Small intestine (tissue), 7 donors: Measurements from ENCODE around the gene ACADL. TPM values are rescaled to one million over a fixed set of nuclear protein-coding genes. Genes with fewer than 3 reads are reported as not detected.
"Not testable (repeated sequence)": the region's sequence is repeated elsewhere in the genome, so short reads cannot be mapped to it uniquely, and the experiment has no call there.

Source experiments
- DNase-seq, 2 donors: peaks; one replicate each; pipeline versions ENCODE4 v3.0.0 to v3.0.0-alpha.2; 2013
- FAIRE-seq: peaks from 2 replicates; lab custom pipeline; 2012; peaks lifted over from hg19 to GRCh38; lab: Jason Lieb, UNC
- H3K27ac ChIP-seq, 3 donors: one replicate each; pipeline ENCODE4 v1.5.1; 2013; ENCODE audit warnings: low read length in 2 of 3, mild to moderate bottlenecking in 2 of 3, control low read depth in 1 of 3, inconsistent platforms in 1 of 3, low read depth in 1 of 3, moderate library complexity in 1 of 3
- H3K27me3 ChIP-seq, 3 donors: one replicate each; pipeline ENCODE4 v1.6.1; 2013; ENCODE audit warnings: low read length in 3 of 3, inconsistent platforms in 1 of 3; ENCODE audit not compliant: control insufficient read depth in 3 of 3, insufficient read depth in 3 of 3
- H3K36me3 ChIP-seq, 3 donors: one replicate each; pipeline ENCODE4 v1.6.1; 2013; ENCODE audit warnings: low read length in 3 of 3, inconsistent platforms in 1 of 3, low read depth in 1 of 3, mild to moderate bottlenecking in 1 of 3, moderate library complexity in 1 of 3; ENCODE audit not compliant: control insufficient read depth in 3 of 3, insufficient read depth in 2 of 3
- H3K4me1 ChIP-seq, 3 donors: one replicate each; pipeline ENCODE4 v1.6.1; 2013; ENCODE audit warnings: low read length in 2 of 3, inconsistent platforms in 1 of 3, low read depth in 1 of 3, mild to moderate bottlenecking in 1 of 3, moderate library complexity in 1 of 3; ENCODE audit not compliant: control insufficient read depth in 3 of 3, insufficient read depth in 2 of 3
- H3K4me3 ChIP-seq, 3 donors: one replicate each; pipeline ENCODE4 v1.5.1; 2013; ENCODE audit warnings: low read length in 3 of 3, control low read depth in 1 of 3, inconsistent platforms in 1 of 3, low read depth in 1 of 3, mild to moderate bottlenecking in 1 of 3, moderate library complexity in 1 of 3
- H3K9me3 ChIP-seq, 2 donors: one replicate each; pipeline ENCODE4 v1.6.1; 2013; ENCODE audit warnings: low read depth in 1 of 2, low read length in 1 of 2; ENCODE audit not compliant: control insufficient read depth in 2 of 2, insufficient read depth in 1 of 2
- WGBS, 3 donors: extraction: QIAGEN DNeasy Blood & Tissue Kit; methylation state at CpG; one replicate each; pipeline ENCODE4 v1.1.7; 2013; 5-methylcytosine and 5-hydroxymethylcytosine counted together
- polyA plus RNA-seq, 4 donors: library from polyadenylated mRNA; stranded (reverse) in 3 of 4; unstranded in 1 of 4; fragments of 200-250 nt in 3 of 4; fragments of 120-200 nt in 1 of 4; gene quantifications; one replicate each; pipeline versions ENCODE4 v1.2.1 to v1.2.3, GENCODE V29; 2013
- donor health status: healthy with polysubstance abuse.
- donor health status: control.
- donor health status: control.
- donor health status: Bipolar disorder and iron deficiency.
- donor health status: healthy.

The ACADL gene
- polyA plus RNA-seq, 4 donors, result 0.16 to 6.4 TPM; not detected in 2

DNA sequence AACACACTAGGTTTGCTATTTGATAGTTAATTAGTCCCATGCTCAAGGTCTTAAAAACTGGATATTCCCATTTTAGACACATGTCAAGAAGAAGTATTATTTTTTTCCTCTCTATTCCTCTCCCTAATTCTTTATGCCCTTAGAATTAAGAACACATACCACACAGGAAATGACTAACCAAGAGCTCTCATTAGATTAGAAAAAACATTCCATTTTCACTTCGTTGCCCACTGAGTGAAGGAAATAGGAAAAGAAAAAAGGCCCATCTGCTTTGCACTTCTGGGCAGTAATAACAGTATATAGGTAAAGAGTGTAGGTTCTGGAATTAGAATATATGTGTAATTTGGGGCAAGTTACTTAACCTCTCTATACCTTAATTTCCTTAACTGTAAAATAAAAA lies 26.9 kb downstream of the ACADL start:
- Histone ChIP-seq H3K4me1 (no peaks in the 10 kb centered on the region), H3K36me3 (no peaks in the 10 kb centered on the region), H3K27ac (no peak overlapping the region), H3K4me3 (no peak overlapping the region), H3K27me3 (peaks cover 0 to 5% (median 0%) of the 10 kb centered on the region in 3 donors), H3K9me3 (no peaks in the 10 kb centered on the region)
- DNase-seq (no peak), FAIRE-seq (no peak)
- WGBS, 3 donors, result 12 to 26% (median 22%) methylated on average over 1 of the region's 1 CpG

DNA sequence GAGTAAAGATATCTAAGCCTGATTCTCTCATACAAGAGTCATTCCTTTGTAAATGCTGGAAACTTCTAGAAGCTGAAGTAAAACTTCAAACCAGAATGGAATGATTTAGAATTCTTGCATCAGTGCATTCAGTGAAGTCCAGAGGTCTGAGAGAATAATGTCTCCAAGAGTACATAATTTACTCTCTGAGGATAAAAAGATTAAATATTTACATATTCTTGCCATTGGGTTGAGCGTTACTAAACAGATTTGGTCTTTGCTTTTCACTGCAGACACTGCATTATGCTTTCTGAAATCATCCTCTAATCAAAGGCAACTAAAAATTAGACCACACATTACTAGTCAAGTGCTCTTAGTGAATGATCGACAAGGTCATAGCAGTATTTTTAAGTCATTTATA lies 27.5 kb downstream of the ACADL start:
- Histone ChIP-seq H3K27me3 (peaks cover 0 to 5% (median 0%) of the 10 kb centered on the region in 3 donors), H3K27ac (no peak overlapping the region), H3K36me3 (no peaks in the 10 kb centered on the region), H3K9me3 (no peaks in the 10 kb centered on the region), H3K4me3 (no peak overlapping the region), H3K4me1 (no peaks in the 10 kb centered on the region)
- DNase-seq (no peak), FAIRE-seq (no peak)
- 57 to 60% (median 59%) methylated on average over 2 of the region's 2 CpGs for WGBS, 3 donors

DNA sequence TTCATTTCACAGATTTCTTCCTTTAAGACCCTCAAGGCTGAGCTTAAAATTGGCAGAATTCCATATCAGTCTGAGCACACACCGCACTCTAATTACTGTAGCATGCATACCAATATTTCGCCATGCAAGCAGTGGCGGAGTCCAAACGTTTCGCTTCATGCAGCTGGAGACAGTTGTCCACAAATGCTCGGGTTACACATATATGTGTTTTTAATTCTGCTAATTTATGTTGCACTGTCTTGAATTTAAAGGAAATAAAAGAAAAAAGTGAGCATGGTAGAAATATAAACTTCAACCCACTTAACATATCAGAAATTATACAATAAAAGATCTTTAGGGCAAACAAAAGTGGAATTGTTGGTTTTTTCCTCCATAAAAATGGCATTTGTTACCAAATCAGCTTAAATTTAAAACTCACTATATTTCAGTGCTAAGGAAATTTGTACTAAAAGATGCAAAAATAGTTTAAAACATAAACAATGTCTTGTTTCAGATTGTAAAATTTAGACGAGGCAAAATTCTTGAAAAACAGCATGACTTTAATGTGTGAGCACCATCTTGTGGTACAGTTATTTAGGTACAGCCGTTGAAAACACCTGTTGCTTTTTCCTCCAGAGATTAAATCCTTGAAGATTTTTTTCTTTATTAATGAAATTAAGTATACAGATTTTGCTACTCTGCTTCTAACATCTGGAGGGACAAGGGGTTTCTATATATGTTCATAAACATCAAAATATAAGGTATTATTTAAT lies 30.0 kb downstream of the ACADL start:
- DNase-seq (peak; percentile 57), FAIRE-seq (peak; percentile 89)
- H3K9me3 ChIP-seq, result no peaks in the 10 kb centered on the region
- no peaks in the 10 kb centered on the region for H3K36me3 ChIP-seq
- no peak overlapping the region for H3K27ac ChIP-seq
- H3K4me3 ChIP-seq, result peak overlapping the region in 1 of 3 donors; percentile 16
- WGBS, 3 donors, result 14 to 21% (median 20%) methylated on average over 8 of the region's 8 CpGs
- H3K4me1 ChIP-seq, result no peaks in the 10 kb centered on the region
- no peaks in the 10 kb centered on the region for H3K27me3 ChIP-seq

DNA sequence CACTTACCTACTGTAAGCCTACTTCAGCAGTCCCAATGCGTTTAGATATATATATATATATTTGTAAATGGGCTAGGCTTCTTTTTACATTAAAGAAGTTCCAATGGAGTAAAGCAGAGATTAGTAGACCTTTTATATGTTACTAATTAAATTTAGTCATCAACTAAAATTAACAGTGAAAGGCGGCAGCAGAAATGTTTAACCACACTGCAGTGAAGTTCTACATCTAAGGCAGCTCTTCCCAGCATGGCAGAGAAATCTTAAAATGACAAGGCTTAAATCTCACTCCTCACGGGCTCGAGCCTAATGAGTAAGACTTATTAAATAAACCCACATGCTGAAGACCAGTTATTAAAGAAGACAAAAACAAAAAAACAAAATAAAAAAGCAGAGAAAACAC lies 34.9 kb downstream of the ACADL start:
- Histone ChIP-seq H3K36me3 (no peaks in the 10 kb centered on the region), H3K9me3 (peaks cover 0 to under 1% of the 10 kb centered on the region in 2 donors), H3K4me3 (no peak overlapping the region), H3K27ac (peak overlapping the region in 1 of 3 donors; percentile 27), H3K27me3 (no peaks in the 10 kb centered on the region), H3K4me1 (peaks cover 0 to 3% (median 0%) of the 10 kb centered on the region in 3 donors)
- DNase-seq (no peak), FAIRE-seq (no peak)
- WGBS, 3 donors, result 33 to 66% (median 57%) methylated on average over 4 of the region's 4 CpGs

DNA sequence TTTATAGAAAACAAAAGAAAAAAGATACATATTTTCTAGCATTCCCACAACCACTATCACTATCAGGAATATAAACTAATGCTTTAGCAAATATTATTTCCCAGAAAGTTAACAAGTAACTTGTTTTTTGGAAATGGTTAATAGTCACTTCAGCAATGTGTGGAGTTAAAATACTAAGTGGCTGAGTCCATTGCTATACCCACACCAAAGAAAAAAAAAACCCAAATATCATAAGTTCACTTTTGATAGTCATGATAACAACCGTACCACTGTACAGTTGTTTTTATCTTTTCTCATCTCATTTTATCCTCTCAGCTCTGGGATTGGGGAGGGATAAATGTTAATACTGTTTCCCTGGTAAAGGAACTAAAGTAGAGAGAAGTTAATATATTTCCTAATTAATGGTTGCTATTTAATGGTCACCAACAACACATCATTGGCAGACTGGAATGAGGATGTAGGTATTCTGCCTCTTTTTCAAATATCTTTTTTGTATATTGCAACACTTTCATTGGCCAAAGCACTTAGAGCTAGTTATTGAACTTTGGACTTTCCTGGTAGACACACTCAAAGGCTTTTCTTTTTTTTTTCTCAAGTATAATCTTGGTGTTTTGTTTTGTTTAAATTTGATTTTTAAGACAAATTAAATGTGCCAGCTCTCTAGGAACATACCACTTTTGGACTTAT lies 35.7 kb downstream of the ACADL start:
- H3K36me3 ChIP-seq, result no peaks in the 10 kb centered on the region
- H3K4me3 ChIP-seq, result no peak overlapping the region
- H3K9me3 ChIP-seq, result peaks cover 0 to 6% of the 10 kb centered on the region in 2 donors
- no peak for FAIRE-seq
- peak overlapping the region in 1 of 3 donors; percentile 27 for H3K27ac ChIP-seq
- 6 to 37% (median 22%) methylated on average over 1 of the region's 1 CpG for WGBS, 3 donors
- H3K4me1 ChIP-seq, result peaks cover 0 to 3% (median 0%) of the 10 kb centered on the region in 3 donors
- peak; percentile 49 to 64 for DNase-seq
- no peaks in the 10 kb centered on the region for H3K27me3 ChIP-seq

DNA sequence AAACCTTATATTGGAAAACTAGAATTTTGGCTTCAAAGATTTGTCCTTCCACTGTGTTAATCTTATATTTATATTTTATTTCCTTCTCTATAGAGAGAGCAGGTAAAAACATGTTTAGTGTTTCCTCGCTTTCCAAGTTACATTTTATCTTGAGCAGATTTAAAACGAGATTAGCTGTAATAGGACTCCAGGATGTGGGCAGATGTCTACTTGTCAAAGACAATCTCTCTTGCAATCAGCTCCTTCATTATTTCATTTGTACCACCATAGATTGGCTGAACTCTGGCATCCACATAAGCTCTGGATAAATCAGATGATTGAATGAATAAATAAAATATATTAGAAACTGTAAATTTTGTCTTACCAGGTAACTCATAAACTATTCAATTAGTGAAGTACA lies 36.5 kb downstream of the ACADL start:
- Histone ChIP-seq H3K27me3 (no peaks in the 10 kb centered on the region), H3K36me3 (no peaks in the 10 kb centered on the region), H3K4me1 (peaks cover 0 to 3% (median 0%) of the 10 kb centered on the region in 3 donors), H3K27ac (no peak overlapping the region), H3K4me3 (no peak overlapping the region), H3K9me3 (peaks cover 0 to 7% of the 10 kb centered on the region in 2 donors)
- WGBS, 3 donors, result 57 to 69% (median 65%) methylated on average over 2 of the region's 2 CpGs
- DNase-seq (no peak), FAIRE-seq (no peak)

DNA sequence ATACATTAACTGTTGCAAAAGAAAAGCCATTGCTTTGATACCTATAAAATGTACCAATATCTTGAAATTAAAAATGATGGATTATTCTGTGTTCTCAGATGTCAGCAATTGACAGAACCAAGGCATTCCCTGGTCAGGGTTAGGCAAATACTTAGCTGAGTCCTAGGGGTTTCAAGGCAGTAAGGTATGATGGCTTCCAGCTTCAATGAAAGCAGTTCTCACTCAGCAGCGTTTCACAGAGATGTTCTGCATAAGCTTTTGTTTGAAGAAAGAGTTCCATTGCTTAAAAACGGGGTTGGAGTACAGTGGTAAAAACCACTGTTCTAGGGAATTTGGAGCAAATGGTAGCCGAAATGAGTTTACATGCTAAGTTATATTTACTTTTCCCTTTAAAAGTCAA lies 37.1 kb downstream of the ACADL start:
- H3K4me1 ChIP-seq, result peaks cover 0 to 3% (median 0%) of the 10 kb centered on the region in 3 donors
- 69 to 89% (median 86%) methylated on average over 3 of the region's 3 CpGs for WGBS, 3 donors
- no peak overlapping the region for H3K27ac ChIP-seq

DNA sequence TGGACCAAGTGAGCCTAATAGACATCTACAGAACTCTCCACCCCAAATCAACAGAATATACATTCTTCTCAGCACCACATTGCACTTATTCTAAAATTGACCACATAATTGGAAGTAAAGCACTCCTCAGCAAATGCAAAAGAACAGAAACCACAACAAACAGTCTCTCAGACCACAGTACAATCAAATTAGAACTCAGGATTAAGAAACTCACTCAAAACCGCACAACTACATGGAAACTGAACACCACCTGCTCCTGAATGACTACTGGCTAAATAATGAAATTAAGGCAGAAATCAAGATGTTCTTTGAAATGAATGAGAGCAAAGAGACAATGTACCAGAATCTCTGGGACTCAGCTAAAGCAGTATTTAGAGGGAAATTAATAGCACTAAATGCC lies 41.3 kb downstream of the ACADL start:
- 79 to 82% (median 82%) methylated on average over 1 of the region's 1 CpG for WGBS, 3 donors

More for the DNA sequence above, 37.1 kb downstream of the ACADL start:
- DNase-seq (no peak), FAIRE-seq (no peak)
- Histone ChIP-seq H3K9me3 (peaks cover 0 to 7% of the 10 kb centered on the region in 2 donors), H3K27me3 (no peaks in the 10 kb centered on the region), H3K4me3 (no peak overlapping the region), H3K36me3 (no peaks in the 10 kb centered on the region)

More for the DNA sequence above, 41.3 kb downstream of the ACADL start:
- H3K27ac ChIP-seq, H3K27me3 ChIP-seq, H3K9me3 ChIP-seq, DNase-seq, H3K4me3 ChIP-seq, FAIRE-seq, H3K4me1 ChIP-seq, H3K36me3 ChIP-seq: not testable (repeated sequence)
